DOHH2 (cell line): Measurements from ENCODE around the gene NEK1.

Experiments
- H3F3A ChIP-seq: fragments of 200-600 bp; sonication (generic), shearing (Covaris generic); 2 replicates; pipeline ENCODE4 v1.6.0; 2016; ENCODE audit warnings: antibody characterized with exemption, mild to moderate bottlenecking; ENCODE audit not compliant: control insufficient read depth, insufficient read depth
- H3K27ac ChIP-seq: fragments of 200-600 bp; sonication (generic); 2 replicates; pipeline ENCODE4 v1.5.1; 2014; ENCODE audit warnings: low read depth, mild to moderate bottlenecking, low read length, moderate library complexity
- H3K27me3 ChIP-seq: fragments of 200-600 bp; sonication (generic); 2 replicates; pipeline ENCODE4 v1.6.1; 2014; ENCODE audit warnings: mild to moderate bottlenecking, low read length, mixed read lengths; ENCODE audit not compliant: control insufficient read depth
- H3K36me3 ChIP-seq: fragments of 200-600 bp; sonication (generic); 2 replicates; pipeline ENCODE4 v1.6.1; 2014; ENCODE audit warnings: mild to moderate bottlenecking, low read length, moderate library complexity, mixed read lengths; ENCODE audit not compliant: control insufficient read depth
- H3K4me1 ChIP-seq: fragments of 200-600 bp; sonication (generic); 2 replicates; pipeline ENCODE4 v1.6.1; 2014; ENCODE audit warnings: mild to moderate bottlenecking, low read length, mixed read lengths; ENCODE audit not compliant: control insufficient read depth
- H3K4me2 ChIP-seq: fragments of 200-600 bp; sonication (generic); 2 replicates; pipeline ENCODE4 v1.6.0; 2014; ENCODE audit warnings: mild to moderate bottlenecking, low read length, moderate library complexity
- H3K4me3 ChIP-seq: fragments of 200-600 bp; sonication (generic); 2 replicates; pipeline ENCODE4 v1.5.1; 2014; ENCODE audit warnings: mild to moderate bottlenecking, low read length, mixed read lengths
- H3K79me2 ChIP-seq: fragments of 200-600 bp; sonication (generic); 2 replicates; pipeline ENCODE4 v1.6.1; 2014; ENCODE audit warnings: mild to moderate bottlenecking, low read length, mixed read lengths; ENCODE audit not compliant: control insufficient read depth
- H3K9me2 ChIP-seq: fragments of 200-600 bp; sonication (generic); replicated peaks from 2 replicates; pipeline ENCODE4 v1.6.1; 2014; ENCODE audit warnings: mild to moderate bottlenecking, low read length, mixed read lengths; ENCODE audit not compliant: control insufficient read depth
- H3K9me3 ChIP-seq: fragments of 200-600 bp; sonication (generic); 2 replicates; pipeline ENCODE4 v1.6.1; 2014; ENCODE audit warnings: antibody characterized with exemption, low read length, mixed read lengths; ENCODE audit not compliant: control insufficient read depth, insufficient read depth
- H4K20me1 ChIP-seq: fragments of 200-600 bp; sonication (generic); 2 replicates; pipeline ENCODE4 v1.6.0; 2014; ENCODE audit warnings: low read depth, mild to moderate bottlenecking, antibody characterized with exemption, low read length, moderate library complexity; ENCODE audit not compliant: control insufficient read depth, insufficient read depth
- CTCF ChIP-seq: fragments of 200-600 bp; sonication (generic); IDR thresholded peaks from one replicate; pipeline ENCODE4 v1.5.1; 2014; ENCODE audit warnings: antibody characterized with exemption, mild to moderate bottlenecking, low read depth, low read length; ENCODE audit not compliant: poor library complexity, severe bottlenecking
- EZH2phosphoT487 ChIP-seq: fragments of 200-600 bp; sonication (generic); IDR thresholded peaks from 2 replicates; pipeline ENCODE4 v1.6.1; 2017; ENCODE audit warnings: borderline replicate concordance, mild to moderate bottlenecking, antibody characterized with exemption, low read length, moderate library complexity, mixed read lengths

NEK1 gene

GRCh38 chr4:169644802-169645201 is 32.4 kb upstream of the NEK1 start:
- Histone ChIP-seq H3K4me2 (no peak overlapping the region), H3K27ac (no peak overlapping the region), H3K4me3 (no peak overlapping the region), H3K9me3 (no peaks in the 10 kb centered on the region), H3K9me2 (no peaks in the 10 kb centered on the region), H4K20me1 (no peaks in the 10 kb centered on the region), H3K79me2 (peaks cover 4% of the 10 kb centered on the region; the same call in 1 of the 2 replicates), H3K4me1 (peaks cover under 1% of the 10 kb centered on the region), H3K27me3 (no peaks in the 10 kb centered on the region), H3K36me3 (peaks cover 31% of the 10 kb centered on the region), H3F3A (no peaks in the 10 kb centered on the region)
- TF ChIP-seq CTCF (no peak), EZH2phosphoT487 (no peak)

- no peaks in the 10 kb centered on the region for H3K27me3 ChIP-seq
- H3K9me3 ChIP-seq: no peaks in the 10 kb centered on the region
- no peaks in the 10 kb centered on the region for H4K20me1 ChIP-seq
- H3K79me2 ChIP-seq: peaks cover 7% of the 10 kb centered on the region; the same call in 1 of the 2 replicates
- H3K27ac ChIP-seq: no peak overlapping the region
- H3K4me1 ChIP-seq: no peaks in the 10 kb centered on the region
- no peak overlapping the region for H3K4me2 ChIP-seq
- 0 out of 2 replicates have a peak, but pooled peaks cover 4% of the 10 kb centered on the region for H3F3A ChIP-seq
- peaks cover 69% of the 10 kb centered on the region for H3K36me3 ChIP-seq
- no peak overlapping the region for H3K4me3 ChIP-seq
- TF ChIP-seq EZH2phosphoT487 (no peak), CTCF (no peak)
- H3K9me2 ChIP-seq: no peaks in the 10 kb centered on the region
Observed at GRCh38 chr4:169640261-169640870, 28.0 kb upstream of the NEK1 start.

GRCh38 chr4:169634975-169635374 is 22.6 kb upstream of the NEK1 start:
- H3F3A ChIP-seq: 0 out of 2 replicates have a peak, but pooled peaks cover 7% of the 10 kb centered on the region
- no peaks in the 10 kb centered on the region for H3K9me2 ChIP-seq
- peaks cover 49% of the 10 kb centered on the region for H3K79me2 ChIP-seq
- H3K4me1 ChIP-seq: peaks cover 2% of the 10 kb centered on the region
- H3K27me3 ChIP-seq: no peaks in the 10 kb centered on the region
- H3K4me2 ChIP-seq: no peak overlapping the region
- H3K36me3 ChIP-seq: peaks cover 44% of the 10 kb centered on the region
- H3K4me3 ChIP-seq: no peak overlapping the region
- no peak overlapping the region for H3K27ac ChIP-seq
- H3K9me3 ChIP-seq: no peaks in the 10 kb centered on the region
- no peaks in the 10 kb centered on the region for H4K20me1 ChIP-seq
- TF ChIP-seq CTCF (no peak), EZH2phosphoT487 (no peak)
